GM21619 (cell line): ENCODE measurements around the gene OR5AK2.
"Not testable (repeated sequence)": the region's sequence is repeated elsewhere in the genome, so short reads cannot be mapped to it uniquely, and the experiment has no call there.

Source experiments
- ATAC-seq: cut with Tn5 transposase; IDR thresholded peaks from one replicate; pipeline ENCODE4 v1.9.1; 2021; ENCODE audit not compliant: unreplicated experiment

The OR5AK2 gene, protein sequence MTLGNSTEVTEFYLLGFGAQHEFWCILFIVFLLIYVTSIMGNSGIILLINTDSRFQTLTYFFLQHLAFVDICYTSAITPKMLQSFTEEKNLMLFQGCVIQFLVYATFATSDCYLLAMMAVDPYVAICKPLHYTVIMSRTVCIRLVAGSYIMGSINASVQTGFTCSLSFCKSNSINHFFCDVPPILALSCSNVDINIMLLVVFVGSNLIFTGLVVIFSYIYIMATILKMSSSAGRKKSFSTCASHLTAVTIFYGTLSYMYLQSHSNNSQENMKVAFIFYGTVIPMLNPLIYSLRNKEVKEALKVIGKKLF

DNA sequence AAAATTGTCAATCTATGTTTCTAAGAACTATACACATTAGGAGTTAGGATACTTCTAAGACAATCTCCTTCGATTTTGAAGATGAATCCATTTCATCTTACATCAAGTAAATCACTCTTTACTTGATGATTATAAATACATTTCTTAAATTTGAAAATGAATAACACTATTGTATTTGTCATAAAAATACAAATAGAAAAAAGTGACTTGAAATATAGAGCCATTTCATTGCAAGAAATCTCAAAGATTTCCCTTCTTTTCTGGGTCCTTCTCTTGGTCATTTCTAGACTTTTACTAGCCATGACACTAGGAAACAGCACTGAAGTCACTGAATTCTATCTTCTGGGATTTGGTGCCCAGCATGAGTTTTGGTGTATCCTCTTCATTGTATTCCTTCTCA lies at the start of gene OR5AK2:
Gene OR5AK2, plus strand, starts transcription at position 301 of the 400 bp plus-strand sequence. Its CDS starts 0 bp downstream, at position 301.
- ATAC-seq, result no peak

DNA sequence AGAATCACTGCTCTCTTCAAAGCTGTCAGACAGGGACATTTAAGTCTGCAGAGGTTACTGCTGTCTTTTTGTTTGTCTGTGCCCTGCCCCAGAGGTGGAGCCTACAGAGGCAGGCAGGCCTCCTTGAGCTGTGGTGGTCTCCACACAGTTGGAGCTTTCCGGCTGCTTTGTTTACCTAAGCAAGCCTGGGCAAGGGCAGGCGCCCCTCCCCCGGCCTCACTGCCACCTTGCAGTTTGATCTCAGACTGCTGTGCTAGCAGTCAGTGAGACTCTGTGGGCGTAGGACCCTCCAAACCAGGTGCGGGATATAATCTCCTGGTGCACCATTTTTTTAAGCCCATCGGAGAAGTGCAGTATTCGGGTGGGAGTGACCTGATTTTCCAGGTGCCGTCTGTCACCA lies 43.2 kb upstream of the OR5AK2 start:
- not testable (repeated sequence) for ATAC-seq

DNA sequence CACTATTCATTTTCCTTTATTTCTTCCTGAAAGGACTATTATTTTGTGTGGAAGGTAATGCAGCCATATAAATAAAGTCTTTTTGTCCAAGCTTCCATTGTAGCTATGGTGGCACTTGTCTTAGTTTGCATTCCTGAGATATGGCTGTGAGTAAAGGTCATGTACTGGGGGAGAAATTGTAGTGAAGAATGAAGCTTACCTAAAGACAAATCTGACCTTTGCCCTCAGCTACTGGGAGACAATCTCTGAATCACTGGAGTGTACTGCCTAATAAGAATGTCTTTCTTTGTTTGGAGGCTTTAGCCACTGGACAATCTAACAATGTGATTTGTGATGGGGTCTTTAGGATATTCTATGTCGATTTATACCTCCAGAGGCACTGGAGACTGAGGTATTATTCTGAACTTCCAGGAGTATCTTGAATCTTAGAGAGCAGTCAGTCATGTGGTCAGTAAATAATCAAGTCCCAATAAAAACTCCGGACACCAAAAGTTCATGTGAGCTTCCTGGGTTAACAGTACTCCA lies 39.7 kb upstream of the OR5AK2 start:
- no peak for ATAC-seq

DNA sequence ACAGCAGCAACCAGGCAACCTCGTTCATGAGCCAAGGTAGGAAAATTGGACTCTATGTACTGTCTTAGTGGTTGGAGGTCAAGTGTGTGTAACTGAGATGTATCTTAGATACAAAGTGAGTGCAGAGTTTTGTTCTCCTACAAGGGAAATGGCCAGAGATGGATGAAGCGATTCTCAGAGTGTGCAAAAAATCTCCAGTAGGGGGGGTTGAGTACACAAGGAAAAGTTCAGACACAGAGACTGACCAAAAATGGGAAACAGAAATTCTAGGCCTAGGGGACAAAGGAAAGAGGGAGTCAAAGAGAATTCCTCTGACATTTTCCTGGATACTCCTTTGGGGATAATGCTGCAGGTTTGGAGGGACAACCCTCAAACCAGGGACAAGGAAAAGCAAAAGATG lies 38.2 kb upstream of the OR5AK2 start:
- ATAC-seq, result no peak

DNA sequence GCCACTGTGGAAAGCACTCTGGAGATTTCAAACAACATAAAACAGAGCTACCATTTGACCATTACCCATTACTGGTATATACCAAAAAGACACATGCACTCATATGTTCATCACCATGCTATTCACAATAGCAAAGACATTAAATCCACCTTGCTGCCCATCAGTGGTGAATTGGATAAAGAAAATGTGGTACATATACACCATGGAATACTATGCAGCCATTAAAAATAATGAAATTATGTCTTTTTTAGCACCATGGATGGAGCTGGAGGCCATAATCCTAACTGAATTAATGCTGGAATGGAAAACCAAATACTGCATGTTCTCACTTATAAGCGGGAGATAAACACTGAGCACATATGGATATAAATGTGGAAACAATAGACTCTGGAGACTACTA lies 34.8 kb upstream of the OR5AK2 start:
- ATAC-seq, result not testable (repeated sequence)

DNA sequence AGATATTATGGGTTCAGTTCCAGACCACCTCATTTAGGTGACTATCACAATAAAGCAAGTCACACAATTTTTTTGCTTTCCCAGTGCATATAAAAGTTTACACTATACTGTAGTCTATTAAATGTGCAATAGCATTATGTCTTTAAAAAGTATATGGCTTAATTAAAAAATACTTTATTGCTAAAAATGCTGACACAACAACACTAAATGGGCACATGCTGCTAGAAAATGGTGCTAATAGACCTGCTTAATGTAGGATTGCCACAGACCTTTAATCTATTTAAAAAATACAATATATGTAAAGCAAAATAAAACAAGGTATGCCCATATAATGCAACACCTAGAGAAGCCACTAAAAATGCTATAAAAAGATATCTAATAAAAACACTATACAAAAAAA lies 27.1 kb upstream of the OR5AK2 start:
- ATAC-seq, result no peak

DNA sequence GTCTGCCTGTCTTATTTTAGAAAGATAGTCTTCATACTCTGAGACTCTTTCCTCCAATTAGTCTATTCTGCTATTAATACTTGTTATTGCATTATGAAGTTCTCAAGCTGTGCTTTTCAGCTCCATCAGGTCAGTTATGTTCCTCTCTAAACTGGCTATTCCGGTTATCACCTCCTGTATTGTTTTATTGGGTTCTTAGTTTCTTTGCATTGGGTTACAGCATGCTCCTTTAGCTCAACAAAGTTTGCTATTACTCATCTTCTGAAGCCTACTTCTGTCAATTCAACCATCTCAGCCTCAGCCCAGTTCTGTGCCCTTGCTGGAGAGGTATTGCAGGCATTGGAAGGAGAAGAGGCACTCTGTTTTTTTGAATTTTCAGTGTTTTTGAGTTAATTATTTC lies 21.0 kb upstream of the OR5AK2 start:
- ATAC-seq, result no peak

DNA sequence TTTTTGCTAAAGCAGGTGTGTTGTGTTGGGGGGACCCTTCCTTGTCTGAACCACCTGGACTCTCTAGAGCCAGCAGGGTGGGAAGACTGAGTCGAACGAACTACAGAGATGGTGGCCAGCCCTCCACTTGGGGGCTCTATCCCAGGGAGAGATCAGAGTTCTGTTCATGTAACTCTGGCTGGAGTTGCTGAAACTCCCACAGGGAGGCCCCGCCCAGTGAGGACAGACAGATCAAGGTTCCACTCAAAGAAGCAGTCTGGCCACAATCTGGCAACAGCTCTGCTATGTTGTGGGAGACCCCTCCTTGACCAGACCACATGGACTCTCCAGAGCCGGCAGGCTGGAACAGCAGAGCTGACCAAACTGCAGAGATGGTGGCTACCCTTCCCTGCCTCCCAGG lies 20.2 kb upstream of the OR5AK2 start:
- ATAC-seq, result no peak

DNA sequence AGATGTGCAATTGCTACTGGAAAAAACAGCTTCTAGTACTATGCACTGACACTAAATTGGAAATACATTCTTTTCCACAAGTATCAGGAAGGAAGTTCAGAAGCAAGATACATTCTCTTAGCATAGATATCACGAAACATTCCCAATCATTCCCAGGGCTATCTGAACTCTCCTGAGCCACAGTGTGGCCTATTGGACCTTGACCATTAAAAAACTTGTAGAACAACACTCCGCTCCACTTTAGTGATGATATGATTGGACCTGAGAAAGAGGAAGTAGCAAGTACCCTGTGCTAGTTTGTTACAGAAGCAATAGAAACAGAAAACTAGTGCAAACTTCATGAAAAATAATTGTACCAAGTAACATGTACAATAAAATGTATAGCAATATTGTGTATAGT lies 11.4 kb upstream of the OR5AK2 start:
- ATAC-seq, result no peak

DNA sequence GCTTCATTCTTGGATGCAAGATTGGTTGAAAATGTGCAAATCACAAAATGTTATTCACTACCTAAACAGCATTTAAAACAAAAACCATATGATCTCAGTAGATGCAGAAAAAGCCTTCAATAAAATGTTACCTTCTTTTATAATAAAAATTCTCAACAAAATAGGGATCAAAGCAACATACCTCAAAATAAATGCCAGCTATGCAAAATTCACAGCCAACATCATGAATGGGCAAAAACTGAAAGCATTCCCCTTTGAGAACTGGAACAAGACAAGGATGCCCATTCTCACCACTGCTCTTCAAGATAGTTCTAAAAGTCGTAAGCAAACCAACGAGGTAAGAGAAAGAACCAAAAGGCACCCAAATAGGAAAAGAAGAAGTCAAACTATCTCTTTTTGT lies 2.0 kb downstream of the OR5AK2 start:
- ATAC-seq, result no peak

DNA sequence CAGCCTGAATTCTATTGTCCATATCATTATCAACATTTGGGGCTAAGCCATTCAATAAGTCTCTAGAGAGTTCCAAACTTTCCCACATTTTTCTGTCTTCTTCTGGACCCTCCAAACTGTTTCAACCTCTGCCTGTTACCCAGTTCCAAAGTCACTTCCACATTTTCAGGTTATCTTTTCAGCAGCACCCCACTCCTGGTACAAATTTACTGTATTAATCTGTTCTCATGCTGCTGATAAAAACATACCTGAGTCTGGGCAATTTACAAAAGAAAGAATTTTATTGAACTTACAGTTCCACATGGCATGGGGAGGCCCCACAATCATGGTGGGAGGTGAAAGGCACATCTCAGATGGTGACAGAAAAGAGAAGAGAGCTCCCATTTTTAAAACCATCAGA lies 5.8 kb downstream of the OR5AK2 start:
- ATAC-seq, result no peak

DNA sequence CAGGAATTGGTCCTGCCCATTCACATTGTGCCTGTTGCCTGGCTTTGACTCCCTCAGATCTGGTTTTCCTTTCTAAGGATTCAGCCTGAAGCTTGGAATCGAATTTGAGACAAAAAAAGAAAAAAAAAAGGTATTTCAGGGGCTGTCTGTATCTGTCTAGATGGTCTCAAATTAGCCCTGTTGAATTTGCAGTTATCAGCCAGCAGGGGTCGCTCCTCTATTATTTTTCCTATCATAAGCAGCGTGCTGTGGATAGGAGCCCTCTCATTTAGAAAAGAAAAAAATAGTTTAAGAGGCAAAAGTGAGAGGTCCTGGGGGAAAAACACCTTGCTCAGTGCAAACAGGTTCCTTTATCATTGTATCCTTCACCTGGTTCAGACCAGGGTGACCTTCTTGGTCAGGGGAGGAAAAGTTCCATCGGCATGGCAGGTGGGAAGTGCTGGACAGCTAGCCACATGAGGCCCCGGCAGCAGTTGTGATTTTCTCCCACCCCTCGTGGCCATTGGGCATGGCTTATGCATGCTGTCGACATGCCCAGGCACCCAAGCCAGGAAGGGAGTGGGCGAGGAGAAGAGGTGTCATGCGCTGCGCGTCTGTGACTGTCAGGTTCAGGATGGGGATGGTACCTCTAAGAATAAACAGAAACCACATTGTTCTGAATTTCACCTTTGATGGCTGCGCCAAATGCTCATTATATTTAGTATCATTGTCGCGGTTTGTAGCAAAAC lies 13.1 kb downstream of the OR5AK2 start:
- no peak for ATAC-seq

DNA sequence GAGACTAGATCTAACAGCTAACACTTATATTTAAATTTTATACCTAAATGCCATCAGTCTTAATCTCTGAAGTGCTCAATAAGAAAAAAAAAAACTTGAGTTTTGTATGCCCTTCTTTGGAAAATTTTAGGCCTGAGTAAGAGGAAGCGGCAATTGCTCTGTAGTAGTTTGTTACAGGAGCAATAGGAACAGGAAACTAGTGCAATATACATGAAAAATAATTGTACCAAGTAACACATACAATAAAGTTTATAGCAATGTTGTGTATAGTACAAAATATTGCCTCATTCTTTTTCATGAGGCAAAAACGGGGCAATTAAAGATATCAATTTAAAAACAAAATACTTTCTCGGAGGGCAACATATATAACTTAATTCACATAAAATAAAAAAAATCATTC lies 19.7 kb downstream of the OR5AK2 start:
- no peak for ATAC-seq

DNA sequence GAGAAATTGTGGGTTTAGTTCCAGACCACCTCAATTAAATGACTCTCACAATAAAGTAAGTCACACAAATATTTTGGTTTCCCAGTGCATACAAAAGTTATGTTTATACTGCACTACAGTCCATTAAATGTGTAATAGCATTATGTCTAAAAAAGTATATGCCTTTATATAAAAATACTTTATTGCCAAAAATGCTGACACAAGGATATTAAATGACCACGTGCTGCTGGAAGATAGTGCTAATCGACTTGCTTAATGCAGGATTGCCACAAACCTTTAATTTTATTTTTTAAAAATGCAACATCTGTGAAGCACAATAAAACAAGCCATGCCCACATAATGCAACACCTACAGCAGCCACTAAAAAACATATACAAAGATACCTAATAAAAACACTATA lies 27.0 kb downstream of the OR5AK2 start:
- ATAC-seq, result no peak

DNA sequence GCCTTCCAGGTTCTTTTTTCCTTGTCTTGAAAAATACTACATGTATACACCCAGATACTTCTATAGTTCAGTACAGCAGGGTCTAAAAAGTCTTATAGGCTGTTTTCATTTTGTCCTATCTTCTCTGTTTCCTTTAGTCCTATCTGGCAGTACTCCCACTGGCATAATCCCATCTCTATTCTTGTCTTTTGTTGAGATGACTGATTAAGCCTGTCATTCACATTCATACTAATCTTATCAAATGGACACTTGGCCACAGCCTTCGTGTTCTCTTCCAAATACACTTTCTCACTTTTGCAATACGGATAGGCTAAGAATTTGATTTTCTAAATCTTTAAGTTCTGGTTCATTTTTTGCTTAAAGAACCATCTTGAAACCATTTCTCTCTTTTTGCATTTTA lies 42.8 kb downstream of the OR5AK2 start:
- no peak for ATAC-seq
